SK-N-SH treated with all-trans-retinoic acid at 6 μM for 48 hours (cell line): Measurements from ENCODE around the gene BPIFB3.

Experiments used
- BACH2 ChIP-seq: fragments of 250-450 bp; sonication (Bioruptor Pico); IDR thresholded peaks from 2 replicates; pipeline ENCODE4 v1.9.0; 2021; ENCODE audit warnings: mild to moderate bottlenecking, borderline replicate concordance
- CREB5 ChIP-seq: fragments of 250-450 bp; sonication (Bioruptor Pico); IDR thresholded peaks from 2 replicates; pipeline ENCODE4 v1.5.1; 2020; ENCODE audit warnings: low read depth, mild to moderate bottlenecking, moderate library complexity
- CSDC2 ChIP-seq: fragments of 250-450 bp; sonication (Bioruptor Pico); IDR thresholded peaks from 2 replicates; pipeline ENCODE4 v1.5.0; 2020; ENCODE audit warnings: mild to moderate bottlenecking, moderate library complexity
- ESRRG ChIP-seq: fragments of 250-450 bp; sonication (Bioruptor Pico); IDR thresholded peaks from 2 replicates; pipeline ENCODE4 v1.6.1; 2021; ENCODE audit warnings: mild to moderate bottlenecking
- PATZ1 ChIP-seq: fragments of 250-450 bp; sonication (Bioruptor Pico); IDR thresholded peaks from 2 replicates; pipeline ENCODE4 v1.8.0; 2020; ENCODE audit warnings: mild to moderate bottlenecking, moderate library complexity, borderline replicate concordance
- TCF4 ChIP-seq: fragments of 250-450 bp; sonication (Bioruptor Pico); IDR thresholded peaks from 2 replicates; pipeline ENCODE4 v1.8.0; 2021; ENCODE audit warnings: mild to moderate bottlenecking, moderate library complexity, borderline replicate concordance

- TF ChIP-seq PATZ1 (CRISPR knock-in tag), result no peak
- TF ChIP-seq CREB5 (CRISPR knock-in tag), result no peak
- no peak for TF ChIP-seq CSDC2
- no peak for TF ChIP-seq TCF4 (CRISPR knock-in tag)
- TF ChIP-seq ESRRG (CRISPR knock-in tag), result no peak
- TF ChIP-seq BACH2 (CRISPR knock-in tag), result no peak
Observed at GRCh38 chr20:33014336-33015113, 39.2 kb upstream of the BPIFB3 start.
